PC-3 (cell line): ENCODE data around the gene TRIM56. TPM values are rescaled to one million over a fixed set of nuclear protein-coding genes. Genes with fewer than 3 reads are reported as not detected.
A peak's percentile ranks its signal among the peaks of the same experiment; 100 is the strongest.
"Not testable (repeated sequence)": the region's sequence is repeated elsewhere in the genome, so short reads cannot be mapped to it uniquely, and the experiment has no call there.

ENCODE experiments used
- ATAC-seq: fragments of 200-7000 bp; cut with Tn5 transposase; 2 replicates; pipeline ENCODE4 v1.9.1; 2020; ENCODE audit warnings: mild to moderate bottlenecking, moderate library complexity
- BruUV-seq: library from RNA; stranded (reverse); fragments of 400-500 nt; replicated peaks from 2 replicates; lab custom pipeline; 2021; lab: Mats Ljungman, UMichigan
- CTCF ChIA-PET: fragments of 300-600 bp; sonication (Branson Sonifier 250); formaldehyde crosslinking; loops from one replicate; lab custom pipeline; 2022; ENCODE audit warnings: antibody characterized with exemption; lab: Charles Lee
- POLR2A ChIA-PET: fragments of 300-600 bp; sonication (Branson Sonifier 250); formaldehyde crosslinking; loops from one replicate; lab custom pipeline; 2022; ENCODE audit warnings: antibody characterized with exemption; ENCODE audit not compliant: unreplicated experiment; lab: Charles Lee
- DNase-seq: peaks from one replicate; pipeline ENCODE4 v3.0.0-alpha.2; 2015
- H2AFZ ChIP-seq: fragments of 300-600 bp; sonication (generic); 2 replicates; pipeline ENCODE4 v1.6.0; 2016; ENCODE audit warnings: antibody characterized with exemption, low read length
- H3F3A ChIP-seq: fragments of 300-600 bp; sonication (generic); one replicate; pipeline ENCODE4 v1.6.0; 2017; ENCODE audit warnings: antibody characterized with exemption, low read length, control low read depth, mild to moderate bottlenecking; ENCODE audit not compliant: unreplicated experiment
- H3K27ac ChIP-seq: fragments of 300-600 bp; sonication (generic); 2 replicates; pipeline ENCODE4 v1.5.1; 2016; ENCODE audit warnings: mild to moderate bottlenecking, low read length
- H3K27me3 ChIP-seq: fragments of 300-600 bp; sonication (generic); 2 replicates; pipeline ENCODE4 v1.6.1; 2016; ENCODE audit warnings: low read length, mixed read lengths
- H3K36me3 ChIP-seq: fragments of 300-600 bp; sonication (generic); 2 replicates; pipeline ENCODE4 v1.6.1; 2016; ENCODE audit warnings: low read depth, mixed run types, low read length, mixed read lengths
- H3K4me1 ChIP-seq: fragments of 300-600 bp; sonication (generic); 2 replicates; pipeline ENCODE4 v1.5.1; 2016; ENCODE audit warnings: low read length; ENCODE audit not compliant: insufficient read depth
- H3K4me2 ChIP-seq: fragments of 300-600 bp; sonication (generic); 2 replicates; pipeline ENCODE4 v1.6.0; 2016; ENCODE audit warnings: low read length
- H3K4me3 ChIP-seq: fragments of 300-600 bp; sonication (generic); 2 replicates; pipeline ENCODE4 v1.5.1; 2016; ENCODE audit warnings: mild to moderate bottlenecking, low read length, mixed read lengths
- H3K79me2 ChIP-seq: fragments of 300-600 bp; sonication (generic); 2 replicates; pipeline ENCODE4 v1.6.1; 2017; ENCODE audit warnings: low read length, mixed read lengths
- H3K9ac ChIP-seq: fragments of 300-600 bp; sonication (generic); 2 replicates; pipeline ENCODE4 v1.6.0; 2016; ENCODE audit warnings: mild to moderate bottlenecking, low read length
- H3K9me2 ChIP-seq: fragments of 300-600 bp; sonication (generic); replicated peaks from 2 replicates; pipeline ENCODE4 v1.6.1; 2016; ENCODE audit warnings: mixed run types, low read length, mixed read lengths
- H3K9me3 ChIP-seq: fragments of 300-600 bp; sonication (generic); 2 replicates; pipeline ENCODE4 v1.6.1; 2016; ENCODE audit warnings: low read length, mixed read lengths
- H4K20me1 ChIP-seq: fragments of 300-600 bp; sonication (generic); 2 replicates; pipeline ENCODE4 v1.6.1; 2016; ENCODE audit warnings: low read length, mixed read lengths
- EZH2 ChIP-seq: fragments of 300-600 bp; sonication (generic); IDR thresholded peaks from one replicate; pipeline ENCODE4 v1.6.1; 2017; ENCODE audit warnings: antibody characterized with exemption, mild to moderate bottlenecking, low read length; ENCODE audit not compliant: unreplicated experiment
- EZH2phosphoT487 ChIP-seq: fragments of 300-600 bp; sonication (generic); IDR thresholded peaks from 2 replicates; pipeline ENCODE4 v1.6.1; 2018; ENCODE audit warnings: mild to moderate bottlenecking, antibody characterized with exemption, low read length, borderline replicate concordance
- intact Hi-C: fragments of 100-400 bp; cut with micrococcal nuclease; formaldehyde crosslinking; loops from 2 replicates; pipeline ENCODE4 v1.9.0; 2023
- total RNA-seq: library from RNA; depleted of rRNA; stranded (reverse); fragments of >200 nt; gene quantifications from 2 replicates; pipeline ENCODE4 v1.2.3, GENCODE V29; 2014
- TF ChIP-seq, protein P1 (sequence below): fragments of 300-600 bp; sonication (generic); conservative IDR thresholded peaks from 2 replicates; pipeline ENCODE4 v1.5.1; 2017; ENCODE audit warnings: antibody characterized with exemption, low read depth, mild to moderate bottlenecking, low read length

The TRIM56 gene
- total RNA-seq, 1 experiment from 2014 or later = 10.6 TPM

DNA sequence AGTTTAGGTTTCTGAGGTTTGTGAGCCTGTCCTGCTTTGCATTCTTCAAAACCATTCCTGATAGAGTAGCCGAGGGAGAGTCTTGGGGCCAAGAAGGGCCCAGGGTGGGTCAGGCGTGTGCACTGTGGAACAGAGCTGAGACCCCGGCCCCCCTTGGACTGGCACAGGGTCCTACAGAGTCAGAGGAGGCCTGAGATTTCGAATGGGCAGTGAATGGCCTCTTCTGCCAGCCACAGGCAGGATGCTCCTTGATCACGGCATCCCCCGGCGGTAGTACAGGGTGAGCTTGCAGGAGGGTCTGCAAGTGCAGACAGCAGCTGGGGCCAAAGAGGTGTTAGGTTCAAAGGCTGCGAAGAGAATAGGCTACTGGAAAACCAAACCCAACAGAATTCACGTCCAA, 4.6 kb downstream of the TRIM56 start:
- ATAC-seq (no peak), DNase-seq (no peak)
- Histone ChIP-seq H3K9me3 (no peaks in the 10 kb centered on the region), H3K4me2 (no peak overlapping the region), H3F3A (no peaks in the 10 kb centered on the region), H3K27ac (no peak overlapping the region), H3K27me3 (no peaks in the 10 kb centered on the region), H3K79me2 (peaks cover 43% of the 10 kb centered on the region), H3K36me3 (peaks cover 2% of the 10 kb centered on the region; the same call in 1 of the 2 replicates), H3K9me2 (no peaks in the 10 kb centered on the region), H3K4me3 (no peak overlapping the region), H3K9ac (no peak overlapping the region), H3K4me1 (peaks cover 31% of the 10 kb centered on the region), H4K20me1 (no peaks in the 10 kb centered on the region), H2AFZ (no peak overlapping the region)
- intact Hi-C loops = no loop called here
- POLR2A ChIA-PET = no interaction called here
- TF ChIP-seq, protein P1, sequence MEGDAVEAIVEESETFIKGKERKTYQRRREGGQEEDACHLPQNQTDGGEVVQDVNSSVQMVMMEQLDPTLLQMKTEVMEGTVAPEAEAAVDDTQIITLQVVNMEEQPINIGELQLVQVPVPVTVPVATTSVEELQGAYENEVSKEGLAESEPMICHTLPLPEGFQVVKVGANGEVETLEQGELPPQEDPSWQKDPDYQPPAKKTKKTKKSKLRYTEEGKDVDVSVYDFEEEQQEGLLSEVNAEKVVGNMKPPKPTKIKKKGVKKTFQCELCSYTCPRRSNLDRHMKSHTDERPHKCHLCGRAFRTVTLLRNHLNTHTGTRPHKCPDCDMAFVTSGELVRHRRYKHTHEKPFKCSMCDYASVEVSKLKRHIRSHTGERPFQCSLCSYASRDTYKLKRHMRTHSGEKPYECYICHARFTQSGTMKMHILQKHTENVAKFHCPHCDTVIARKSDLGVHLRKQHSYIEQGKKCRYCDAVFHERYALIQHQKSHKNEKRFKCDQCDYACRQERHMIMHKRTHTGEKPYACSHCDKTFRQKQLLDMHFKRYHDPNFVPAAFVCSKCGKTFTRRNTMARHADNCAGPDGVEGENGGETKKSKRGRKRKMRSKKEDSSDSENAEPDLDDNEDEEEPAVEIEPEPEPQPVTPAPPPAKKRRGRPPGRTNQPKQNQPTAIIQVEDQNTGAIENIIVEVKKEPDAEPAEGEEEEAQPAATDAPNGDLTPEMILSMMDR = no peak
- TF ChIP-seq EZH2phosphoT487 = no peak
- no peak for TF ChIP-seq EZH2
- CTCF ChIA-PET = interaction anchor here (0.6 kb wide), 2 partner anchors 12 to 262 kb away, joined by 5 to 6 read pairs; no protein-coding TSS in a partner anchor
- BruUV-seq = TSS peak; percentile 3

DNA sequence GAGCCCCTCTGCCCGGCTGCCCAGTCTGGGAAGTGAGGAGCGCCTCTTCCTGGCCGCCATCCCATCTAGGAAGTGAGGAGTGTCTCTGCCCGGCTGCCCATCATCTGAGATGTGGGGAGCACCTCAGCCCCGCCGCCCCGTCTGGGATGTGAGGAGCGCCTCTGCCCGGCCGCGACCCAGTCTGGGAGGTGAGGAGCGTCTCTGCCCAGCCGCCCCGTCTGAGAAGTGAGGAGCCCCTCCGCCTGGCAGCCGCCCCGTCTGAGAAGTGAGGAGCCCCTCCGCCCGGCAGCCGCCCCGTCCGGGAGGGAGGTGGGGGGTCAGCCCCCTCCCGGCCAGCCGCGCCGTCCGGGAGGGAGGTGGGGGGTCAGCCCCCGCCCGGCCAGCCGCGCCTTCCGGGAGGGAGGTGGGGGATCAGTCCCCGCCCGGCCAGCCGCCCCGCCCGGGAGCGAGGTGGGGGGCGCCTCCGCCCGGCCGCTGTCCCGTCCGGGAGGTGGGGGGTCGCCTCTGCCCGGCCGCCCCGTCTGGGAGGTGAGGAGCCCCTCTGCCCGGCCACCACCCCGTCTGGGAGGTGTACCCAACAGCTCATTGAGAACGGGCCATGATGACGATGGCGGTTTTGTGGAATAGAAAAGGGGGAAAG, 7.1 kb downstream of the TRIM56 start:
- H3K36me3 ChIP-seq, CTCF ChIA-PET, H3K9me2 ChIP-seq, H4K20me1 ChIP-seq, DNase-seq, H3K4me3 ChIP-seq, H3K4me2 ChIP-seq, intact Hi-C loops, H3K27me3 ChIP-seq, H3K9me3 ChIP-seq, H3F3A ChIP-seq, H3K27ac ChIP-seq, H2AFZ ChIP-seq, POLR2A ChIA-PET, ATAC-seq, H3K9ac ChIP-seq, BruUV-seq: not testable (repeated sequence)
- peaks cover 13% of the 10 kb centered on the region for H3K4me1 ChIP-seq
- peaks cover 27% of the 10 kb centered on the region for H3K79me2 ChIP-seq

DNA sequence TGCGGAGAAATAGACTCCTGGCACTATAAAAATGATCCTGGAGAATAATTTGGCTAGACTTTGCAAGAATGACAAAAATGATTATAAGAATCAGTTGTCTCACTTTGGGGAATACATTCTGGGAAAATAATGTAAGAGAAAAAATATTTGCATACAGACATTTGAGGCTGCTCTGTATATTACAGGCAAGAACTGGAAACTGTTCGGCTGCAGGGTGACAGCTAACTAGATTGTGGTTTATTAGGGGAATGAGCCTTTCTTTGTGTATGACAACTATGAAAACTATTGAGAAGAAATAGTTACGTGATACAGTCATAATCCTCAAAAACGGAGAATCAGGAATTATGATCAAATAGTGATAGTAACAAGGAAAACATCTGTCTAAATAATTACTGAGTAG, 8.6 kb downstream of the TRIM56 start:
- H3K36me3 ChIP-seq = 0 out of 2 replicates have a peak, but pooled peaks cover 2% of the 10 kb centered on the region
- no TSS peak for BruUV-seq
- H4K20me1 ChIP-seq = no peaks in the 10 kb centered on the region
- POLR2A ChIA-PET = interaction anchor here (0.6 kb wide), 1 partner anchor 35 kb away, joined by 16 read pairs; no protein-coding TSS in a partner anchor
- no peak for TF ChIP-seq EZH2
- TF ChIP-seq EZH2phosphoT487 = no peak
- TF ChIP-seq, protein P1 = no peak
- H3K9me2 ChIP-seq = no peaks in the 10 kb centered on the region
- no peaks in the 10 kb centered on the region for H3K27me3 ChIP-seq
- H3K27ac ChIP-seq = peak overlapping the region; percentile 42
- ATAC-seq = peak; percentile 79
- CTCF ChIA-PET = interaction anchor here (0.9 kb wide), 1 partner anchor 9 kb away, joined by 11 read pairs; no protein-coding TSS in a partner anchor
- peaks cover 13% of the 10 kb centered on the region for H3K4me1 ChIP-seq
- intact Hi-C loops = no loop called here
- no peak overlapping the region for H2AFZ ChIP-seq
- H3K9ac ChIP-seq = no peak overlapping the region
- H3K9me3 ChIP-seq = no peaks in the 10 kb centered on the region
- H3K4me2 ChIP-seq = peak overlapping the region; percentile 55
- peak; percentile 70 for DNase-seq
- H3K4me3 ChIP-seq = no peak overlapping the region
- H3F3A ChIP-seq = no peaks in the 10 kb centered on the region
- H3K79me2 ChIP-seq = peaks cover 13% of the 10 kb centered on the region
